H1 (cell line): Measurements from ENCODE around the gene TOP3B. TPM values are rescaled to one million over a fixed set of nuclear protein-coding genes. Genes with fewer than 3 reads are reported as not detected.

Experiments used
- CTCF ChIA-PET: fragments of 300-600 bp; sonication (Branson Sonifier 250); formaldehyde crosslinking; loops from one replicate; lab custom pipeline; 2021; ENCODE audit not compliant: partially characterized antibody; lab: Charles Lee
- POLR2A ChIA-PET: fragments of 300-600 bp; sonication (Branson Sonifier 250); formaldehyde crosslinking; loops from one replicate; lab custom pipeline; 2021; ENCODE audit warnings: inconsistent platforms; ENCODE audit not compliant: partially characterized antibody; lab: Charles Lee
- DNase-seq, 2 experiments: peaks; one replicate each; pipeline versions ENCODE4 v3.0.0 to v3.0.0-alpha.2; 2010 to 2022; ENCODE audit warnings: low spot score in 2 of 2, low read depth in 1 of 2, mixed read lengths in 1 of 2
- FAIRE-seq: peaks from 2 replicates; lab custom pipeline; 2011; peaks lifted over from hg19 to GRCh38; lab: Jason Lieb, UNC
- H2AFZ ChIP-seq: 2 replicates; pipeline ENCODE4 v1.8.1; 2012; ENCODE audit warnings: low read length, inconsistent platforms
- H2AK5ac ChIP-seq: 2 replicates; pipeline ENCODE4 v1.6.1; 2013; ENCODE audit warnings: low read depth, low read length
- H2BK120ac ChIP-seq: replicated peaks from 2 replicates; pipeline ENCODE3; 2013; ENCODE audit warnings: low read depth, low read length, inconsistent platforms
- H2BK12ac ChIP-seq: 2 replicates; pipeline ENCODE4 v1.6.1; 2013; ENCODE audit warnings: low read depth, low read length
- H2BK15ac ChIP-seq: 2 replicates; pipeline ENCODE4 v1.6.1; 2013; ENCODE audit warnings: low read length
- H2BK20ac ChIP-seq: 2 replicates; pipeline ENCODE4 v1.6.1; 2013; ENCODE audit warnings: low read length
- H2BK5ac ChIP-seq: 2 replicates; pipeline ENCODE4 v1.6.1; 2013; ENCODE audit warnings: low read depth, low read length
- H3K14ac ChIP-seq: 2 replicates; pipeline ENCODE4 v1.6.1; 2013; ENCODE audit warnings: inconsistent platforms; ENCODE audit not compliant: insufficient read length
- H3K18ac ChIP-seq: 2 replicates; pipeline ENCODE4 v1.6.1; 2013; ENCODE audit warnings: low read length; ENCODE audit errors: extremely low read depth
- H3K23ac ChIP-seq: 2 replicates; pipeline ENCODE4 v1.6.1; 2013; ENCODE audit warnings: inconsistent platforms; ENCODE audit not compliant: insufficient read length
- H3K23me2 ChIP-seq: 2 replicates; pipeline ENCODE4 v1.6.1; 2013; ENCODE audit warnings: low read depth, low read length
- H3K27ac ChIP-seq: 2 replicates; pipeline ENCODE4 v1.6.1; 2011; ENCODE audit warnings: low read depth, low read length, inconsistent platforms
- H3K27me3 ChIP-seq, 4 experiments: replicated peaks in 1 of 4; 1 replicate in 1 of 4; 2 replicates in 3 of 4; pipeline versions ENCODE4 v1.6.1 to v1.8.1; 2011 to 2013; ENCODE audit warnings: low read length in 3 of 4, mild to moderate bottlenecking in 3 of 4, inconsistent platforms in 2 of 4, mixed read lengths in 2 of 4, moderate library complexity in 1 of 4; ENCODE audit not compliant: control insufficient read depth in 3 of 4, insufficient read depth in 3 of 4; ENCODE audit errors: extremely low read depth in 1 of 4
- H3K36me3 ChIP-seq, 4 experiments: 2 replicates each; pipeline versions ENCODE4 v1.6.1 to v1.8.1; 2011 to 2013; ENCODE audit warnings: mild to moderate bottlenecking in 4 of 4, low read length in 3 of 4, moderate library complexity in 2 of 4, control low read depth in 1 of 4, inconsistent platforms in 1 of 4; ENCODE audit not compliant: insufficient read depth in 4 of 4, control insufficient read depth in 2 of 4
- H3K4ac ChIP-seq: replicated peaks from 2 replicates; pipeline ENCODE3; 2013; ENCODE audit warnings: low read length, low read depth, mixed read lengths, inconsistent platforms; ENCODE audit not compliant: insufficient read length
- H3K4me1 ChIP-seq, 4 experiments: replicated peaks in 1 of 4; 1 replicate in 1 of 4; 2 replicates in 3 of 4; pipeline versions ENCODE4 v1.6.1 to v1.8.1; 2011 to 2013; ENCODE audit warnings: low read length in 3 of 4, inconsistent platforms in 2 of 4, mixed read lengths in 1 of 4; ENCODE audit not compliant: insufficient read depth in 4 of 4, control insufficient read depth in 3 of 4
- H3K4me2 ChIP-seq, 2 experiments: 2 replicates each; pipeline versions ENCODE4 v1.6.1 to v1.8.1; 2011 to 2013; ENCODE audit warnings: low read depth in 2 of 2, low read length in 2 of 2, control low read depth in 1 of 2, inconsistent platforms in 1 of 2, mild to moderate bottlenecking in 1 of 2; ENCODE audit not compliant: insufficient read depth in 1 of 2
- H3K4me3 ChIP-seq, 4 experiments: fragments of 200-600, 300-600 bp in 1 of 4; sonication (generic), shearing (Covaris generic), sonication (Bioruptor Twin) in 1 of 4; 2 replicates each; pipeline versions ENCODE4 v1.5.1 to v1.8.1; 2011 to 2016; ENCODE audit warnings: low read length in 4 of 4, low read depth in 3 of 4, control low read depth in 2 of 4, inconsistent platforms in 2 of 4, mild to moderate bottlenecking in 2 of 4, mixed read lengths in 1 of 4, moderate library complexity in 1 of 4; ENCODE audit not compliant: insufficient read depth in 2 of 4; ENCODE audit errors: extremely low read depth in 1 of 4
- H3K56ac ChIP-seq: replicated peaks from 2 replicates; pipeline ENCODE3; 2013; ENCODE audit warnings: low read depth, mild to moderate bottlenecking, mixed read lengths, low read length, inconsistent platforms; ENCODE audit not compliant: insufficient read length
- H3K79me1 ChIP-seq: 2 replicates; pipeline ENCODE4 v1.6.1; 2013; ENCODE audit warnings: low read depth, low read length, control low read depth
- H3K79me2 ChIP-seq, 2 experiments: 2 replicates each; pipeline versions ENCODE4 v1.6.1 to v1.8.1; 2012 to 2013; ENCODE audit warnings: low read length in 2 of 2, mild to moderate bottlenecking in 2 of 2, inconsistent platforms in 1 of 2; ENCODE audit not compliant: insufficient read depth in 2 of 2, control insufficient read depth in 1 of 2
- H3K9ac ChIP-seq, 4 experiments: replicated peaks in 1 of 4; 1 replicate in 1 of 4; 2 replicates in 3 of 4; pipeline versions ENCODE4 v1.6.1 to v1.8.1; 2011 to 2013; ENCODE audit warnings: low read depth in 3 of 4, low read length in 3 of 4, control low read depth in 2 of 4, mild to moderate bottlenecking in 2 of 4, moderate library complexity in 2 of 4, inconsistent platforms in 1 of 4; ENCODE audit errors: extremely low read depth in 1 of 4
- H3K9me3 ChIP-seq, 2 experiments: 2 replicates each; pipeline versions ENCODE4 v1.6.1 to v1.8.1; 2012 to 2013; ENCODE audit warnings: mild to moderate bottlenecking in 2 of 2, moderate library complexity in 2 of 2, control low read depth in 1 of 2, inconsistent platforms in 1 of 2, low read depth in 1 of 2, low read length in 1 of 2, mixed read lengths in 1 of 2; ENCODE audit not compliant: insufficient read depth in 2 of 2
- H4K20me1 ChIP-seq, 2 experiments: replicated peaks in 1 of 2; 2 replicates each; pipeline versions ENCODE3 to v1.8.1; 2011 to 2013; ENCODE audit warnings: inconsistent platforms in 2 of 2, low read length in 2 of 2, mild to moderate bottlenecking in 1 of 2; ENCODE audit not compliant: insufficient read depth in 2 of 2, control insufficient read depth in 1 of 2
- H4K5ac ChIP-seq: 2 replicates; pipeline ENCODE4 v1.6.1; 2013; ENCODE audit warnings: low read length, low read depth, mixed read lengths, inconsistent platforms; ENCODE audit not compliant: insufficient read length
- H4K8ac ChIP-seq: 2 replicates; pipeline ENCODE4 v1.8.0; 2013; ENCODE audit warnings: mild to moderate bottlenecking, moderate library complexity, low read length, inconsistent platforms; ENCODE audit not compliant: insufficient read depth; ENCODE audit errors: extremely low read depth
- H4K91ac ChIP-seq: replicated peaks from 2 replicates; pipeline ENCODE3; 2013; ENCODE audit warnings: low read length, mixed read lengths, inconsistent platforms; ENCODE audit not compliant: insufficient read length
- BACH1 ChIP-seq: IDR thresholded peaks from 2 replicates; pipeline ENCODE4 v1.6.1; 2012; ENCODE audit warnings: low read length, improper control_type of control experiment
- BRCA1 ChIP-seq: IDR thresholded peaks from 2 replicates; pipeline ENCODE4 v1.6.1; 2012; ENCODE audit warnings: low read depth, low read length, improper control_type of control experiment
- CHD1 ChIP-seq: IDR thresholded peaks from 2 replicates; pipeline ENCODE4 v1.6.1; 2012; ENCODE audit warnings: low read depth, low read length, improper control_type of control experiment
- CHD2 ChIP-seq: IDR thresholded peaks from 2 replicates; pipeline ENCODE4 v1.6.1; 2012; ENCODE audit warnings: low read length, improper control_type of control experiment
- JUND ChIP-seq: IDR thresholded peaks from 2 replicates; pipeline ENCODE4 v1.6.1; 2011; ENCODE audit warnings: mild to moderate bottlenecking, improper control_type of control experiment, low read length
- KDM1A ChIP-seq: fragments of 200-600, 300-600 bp; sonication (generic); IDR thresholded peaks from 2 replicates; pipeline ENCODE4 v1.7.1; 2016; ENCODE audit warnings: mild to moderate bottlenecking, low read length, borderline replicate concordance
- KDM4A ChIP-seq: IDR thresholded peaks from one replicate; pipeline ENCODE4 v1.7.1; 2012; ENCODE audit warnings: low read depth, mild to moderate bottlenecking, moderate library complexity, low read length, inconsistent platforms; ENCODE audit not compliant: severe bottlenecking
- RNF2 ChIP-seq: fragments of 200-900, 300-1000 bp; sonication (generic); IDR thresholded peaks from 2 replicates; pipeline ENCODE4 v1.7.1; 2016; ENCODE audit warnings: borderline replicate concordance, low read depth, mild to moderate bottlenecking, antibody characterized with exemption, low read length; ENCODE audit not compliant: poor library complexity, severe bottlenecking; ENCODE audit errors: missing control alignments
- TCF12 ChIP-seq: IDR thresholded peaks from 2 replicates; pipeline ENCODE4 v1.6.1; 2011; ENCODE audit warnings: low read depth, mild to moderate bottlenecking, low read length
- TEAD4 ChIP-seq: IDR thresholded peaks from 2 replicates; pipeline ENCODE4 v1.6.1; 2012; ENCODE audit warnings: low read depth, low read length, inconsistent platforms, mixed read lengths
- YY1 ChIP-seq: IDR thresholded peaks from 2 replicates; pipeline ENCODE4 v1.6.1; 2011; ENCODE audit warnings: low read depth, mild to moderate bottlenecking, low read length
- WGBS, 2 experiments: shearing (Covaris generic) in 1 of 2; methylation state at CpG; one replicate each; pipeline versions ENCODE4 v1.1.6 to v1.1.7; 2013 to 2015; ENCODE audit warnings: low lambda C conversion rate in 2 of 2, mixed read lengths in 2 of 2, inconsistent platforms in 1 of 2, low coverage in 1 of 2, missing lambda C conversion rate in 1 of 2; ENCODE audit not compliant: insufficient replicate concordance in 2 of 2, insufficient coverage in 1 of 2, insufficient read length in 1 of 2; ENCODE audit errors: extremely low coverage in 1 of 2, missing lambda C conversion rate in 1 of 2; 5-methylcytosine and 5-hydroxymethylcytosine counted together
- polyA plus RNA-seq, 7 experiments: library from polyadenylated mRNA; depleted of rRNA in 3 of 7; stranded (reverse) in 5 of 7; unstranded in 2 of 7; fragments of >200 nt in 5 of 7; fragments of 200-250 nt in 2 of 7; gene quantifications; 1 replicate in 5 of 7; 2 replicates in 1 of 7; 4 replicates in 1 of 7; pipeline versions ENCODE4 v1.2.1 to v1.2.3, GENCODE V29; 2011 to 2013; ENCODE audit warnings: missing spikeins in 2 of 7, mixed read lengths in 2 of 7
- total RNA-seq: library from RNA; stranded (reverse); fragmentation: NEBNext Ultra II Directional; extraction: Animal tissue kit (Norgen Biotek cat#: 25700); gene quantifications from 2 replicates; pipeline ENCODE4 v1.2.1, GENCODE V29; 2021
- TF ChIP-seq, protein P1 (sequence below), 3 experiments: IDR thresholded peaks; 1 replicate in 2 of 3; 2 replicates in 1 of 3; pipeline versions ENCODE4 v1.5.1 to v1.6.1; 2011; ENCODE audit warnings: low read length in 3 of 3, mild to moderate bottlenecking in 3 of 3, inconsistent platforms in 2 of 3, low read depth in 1 of 3, moderate library complexity in 1 of 3; ENCODE audit not compliant: insufficient read depth in 1 of 3; ENCODE audit errors: control extremely low read depth in 1 of 3

Gene TOP3B
- total and polyA plus RNA-seq, 2 of the 8 experiments (the other 6 are each of a cell fraction or from before 2014, with no cell fraction given), result 30.4 to 52.8 TPM

DNA sequence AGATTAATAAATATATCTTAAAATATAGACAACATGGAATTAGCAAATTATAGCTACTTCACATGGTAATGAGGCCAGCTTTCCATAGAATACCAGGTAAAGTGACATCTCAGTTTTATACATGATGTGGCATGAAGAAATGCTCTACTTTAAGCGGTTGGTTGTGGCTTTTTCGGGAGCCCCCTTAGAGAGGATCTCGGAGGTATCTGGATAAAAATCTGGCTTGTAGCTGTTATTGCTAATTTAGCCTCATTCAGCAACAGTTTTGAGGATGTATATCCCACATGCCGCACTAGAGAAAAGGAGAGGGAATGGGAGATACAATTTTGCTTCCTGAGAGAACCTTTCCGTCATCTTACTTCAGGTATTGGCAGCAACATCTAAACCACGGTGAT lies 24.0 kb upstream of the TOP3B start:
- peaks cover 36 to 81% (median 75%) of the 10 kb centered on the region in 4 experiments for H3K27me3 ChIP-seq

More for the DNA sequence above, 24.0 kb upstream of the TOP3B start:
- Histone ChIP-seq H2BK5ac (no peak overlapping the region), H2BK12ac (no peak overlapping the region), H3K56ac (no peak overlapping the region), H4K8ac (no peak overlapping the region), H3K4me3 (no peak overlapping the region), H3K18ac (no peak overlapping the region), H3K4me2 (no peak overlapping the region), H3K23me2 (no peaks in the 10 kb centered on the region), H4K20me1 (no peaks in the 10 kb centered on the region), H3K9ac (no peak overlapping the region), H3K36me3 (no peaks in the 10 kb centered on the region), H4K91ac (no peak overlapping the region), H3K27ac (no peak overlapping the region), H3K79me2 (no peaks in the 10 kb centered on the region), H2BK15ac (no peak overlapping the region), H4K5ac (no peak overlapping the region), H2AK5ac (no peak overlapping the region), H2BK120ac (no peak overlapping the region), H3K9me3 (no peaks in the 10 kb centered on the region), H2BK20ac (no peak overlapping the region), H3K14ac (no peak overlapping the region), H3K4me1 (peaks cover 0 to 5% (median 0%) of the 10 kb centered on the region in 4 experiments; a peak in 1 of 7 replicates), H3K23ac (no peak overlapping the region), H2AFZ (no peak overlapping the region), H3K4ac (no peak overlapping the region), H3K79me1 (no peaks in the 10 kb centered on the region)
- no peak for TF ChIP-seq TEAD4
- TF ChIP-seq, protein P1, sequence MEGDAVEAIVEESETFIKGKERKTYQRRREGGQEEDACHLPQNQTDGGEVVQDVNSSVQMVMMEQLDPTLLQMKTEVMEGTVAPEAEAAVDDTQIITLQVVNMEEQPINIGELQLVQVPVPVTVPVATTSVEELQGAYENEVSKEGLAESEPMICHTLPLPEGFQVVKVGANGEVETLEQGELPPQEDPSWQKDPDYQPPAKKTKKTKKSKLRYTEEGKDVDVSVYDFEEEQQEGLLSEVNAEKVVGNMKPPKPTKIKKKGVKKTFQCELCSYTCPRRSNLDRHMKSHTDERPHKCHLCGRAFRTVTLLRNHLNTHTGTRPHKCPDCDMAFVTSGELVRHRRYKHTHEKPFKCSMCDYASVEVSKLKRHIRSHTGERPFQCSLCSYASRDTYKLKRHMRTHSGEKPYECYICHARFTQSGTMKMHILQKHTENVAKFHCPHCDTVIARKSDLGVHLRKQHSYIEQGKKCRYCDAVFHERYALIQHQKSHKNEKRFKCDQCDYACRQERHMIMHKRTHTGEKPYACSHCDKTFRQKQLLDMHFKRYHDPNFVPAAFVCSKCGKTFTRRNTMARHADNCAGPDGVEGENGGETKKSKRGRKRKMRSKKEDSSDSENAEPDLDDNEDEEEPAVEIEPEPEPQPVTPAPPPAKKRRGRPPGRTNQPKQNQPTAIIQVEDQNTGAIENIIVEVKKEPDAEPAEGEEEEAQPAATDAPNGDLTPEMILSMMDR (IDR thresholded peaks at IDR 0.05; ENCODE audit: control extremely low read depth in 1 of 3, insufficient read depth in 1 of 3, low read depth in 1 of 3, low read length in 3 of 3), result no peak
- TF ChIP-seq JUND, result no peak
- no peak for TF ChIP-seq KDM1A
- no peak for TF ChIP-seq KDM4A
- TF ChIP-seq BRCA1, result no peak
- TF ChIP-seq RNF2, result no peak
- no peak for TF ChIP-seq CHD2
- no peak for TF ChIP-seq CHD1
- no peak for TF ChIP-seq BACH1
- no peak for TF ChIP-seq TCF12
- no peak for TF ChIP-seq YY1
- 90% methylated on average over 6 of the region's 6 CpGs; no CpG with 5 or more reads in 1 of the 2 experiments for WGBS, 2 experiments
- ChIA-PET POLR2A (no interaction called here), CTCF (interaction anchor here (0.6 to 3.0 kb wide), 9 partner anchors 9 to 83 kb away, joined by 3 to 11 read pairs (median 4); no protein-coding TSS in a partner anchor)
- FAIRE-seq (no peak), DNase-seq (no peak)
